HT-29 (cell line): ENCODE measurements around the gene RIN3. TPM values are rescaled to one million over a fixed set of nuclear protein-coding genes. Genes with fewer than 3 reads are reported as not detected.

Experiments
- DNase-seq: peaks from one replicate; pipeline ENCODE4 v3.0.0-alpha.2; 2015; ENCODE audit warnings: low spot score
- total RNA-seq: library from RNA; depleted of rRNA; stranded (reverse); fragments of >200 nt; shearing (Covaris generic); gene quantifications from 2 replicates; pipeline ENCODE4 v1.2.3, GENCODE V29; 2014

Gene RIN3
- total RNA-seq, 1 experiment from 2014 or later, result not detected

DNA sequence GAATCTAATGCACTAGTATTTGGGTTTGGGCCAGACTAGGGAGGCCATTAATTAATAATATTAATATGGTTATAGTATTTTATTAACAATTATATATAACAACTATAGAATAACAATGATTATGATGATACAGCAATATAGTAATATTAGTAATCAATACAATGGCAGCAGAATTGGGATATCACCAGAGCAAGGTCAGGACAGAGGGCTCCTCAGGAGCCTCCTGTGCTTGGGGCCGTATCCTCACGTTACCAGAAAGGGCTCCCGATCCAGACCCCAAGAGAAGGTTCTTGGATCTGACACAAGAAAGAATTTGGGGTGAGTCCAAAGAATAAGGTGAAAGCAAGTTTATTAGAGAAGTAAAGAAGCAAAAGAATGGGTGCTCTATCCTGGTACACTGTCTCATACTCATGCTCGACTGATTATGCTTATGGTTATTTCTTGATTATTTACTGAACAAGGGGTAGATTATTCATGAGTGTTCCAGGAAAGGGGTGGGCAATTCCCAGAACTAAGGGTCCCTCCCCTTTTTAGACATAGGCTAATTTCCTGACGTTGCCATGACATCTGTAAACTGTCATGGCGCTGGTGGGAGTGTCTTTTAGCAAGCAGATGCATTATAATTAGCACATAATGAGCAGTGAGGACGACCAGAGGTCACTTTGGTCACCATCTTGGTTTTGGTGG is 61.6 kb downstream of the RIN3 start:
- no peak for DNase-seq

- no peak for DNase-seq
Measured at GRCh38 chr14:92575748-92576303, 62.2 kb downstream of the RIN3 start.

DNA sequence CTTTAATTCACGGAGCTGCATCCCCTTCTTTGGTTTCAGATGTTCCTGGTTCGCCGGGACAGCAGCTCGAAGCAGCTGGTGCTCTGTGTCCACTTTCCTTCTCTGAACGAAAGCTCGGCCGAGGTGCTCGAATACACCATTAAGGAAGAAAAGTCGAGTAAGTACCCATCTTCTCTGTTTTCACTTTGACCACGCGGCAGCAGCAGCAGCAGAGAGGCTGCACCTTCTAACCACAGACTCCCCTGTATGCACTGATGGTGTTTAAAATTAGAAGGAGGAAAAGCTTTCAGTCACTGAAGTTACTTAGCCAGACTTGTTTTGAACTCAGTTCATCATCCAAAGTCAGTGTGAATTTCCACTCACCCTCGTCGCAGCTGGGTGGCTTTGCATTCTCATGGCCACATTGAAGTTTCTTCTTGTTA is 63.8 kb downstream of the RIN3 start:
- DNase-seq, result no peak

DNA sequence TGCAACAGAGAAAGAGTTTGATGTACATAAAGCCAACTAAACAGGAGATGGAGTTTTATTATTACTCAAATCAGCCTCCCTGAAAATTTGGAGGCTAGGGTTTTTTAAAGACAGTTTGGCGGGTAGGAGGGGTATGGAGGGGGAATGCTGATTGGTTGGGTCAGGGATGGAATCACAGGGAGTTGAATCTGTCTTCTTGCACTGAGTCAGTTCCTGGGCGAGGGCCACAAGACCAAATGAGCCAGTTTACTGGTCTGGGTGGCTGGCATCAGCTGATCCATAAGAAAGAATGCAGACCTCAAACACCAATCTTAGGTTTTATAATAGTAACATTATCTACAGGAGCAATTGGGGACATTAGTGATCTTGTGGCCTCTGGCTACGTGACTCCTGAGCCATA is 64.9 kb downstream of the RIN3 start:
- no peak for DNase-seq

- DNase-seq, result no peak
Measured at GRCh38 chr14:92579244-92579936, 65.8 kb downstream of the RIN3 start.

GRCh38 chr14:92581206-92581605 is 67.6 kb downstream of the RIN3 start:
- DNase-seq, result no peak

DNA sequence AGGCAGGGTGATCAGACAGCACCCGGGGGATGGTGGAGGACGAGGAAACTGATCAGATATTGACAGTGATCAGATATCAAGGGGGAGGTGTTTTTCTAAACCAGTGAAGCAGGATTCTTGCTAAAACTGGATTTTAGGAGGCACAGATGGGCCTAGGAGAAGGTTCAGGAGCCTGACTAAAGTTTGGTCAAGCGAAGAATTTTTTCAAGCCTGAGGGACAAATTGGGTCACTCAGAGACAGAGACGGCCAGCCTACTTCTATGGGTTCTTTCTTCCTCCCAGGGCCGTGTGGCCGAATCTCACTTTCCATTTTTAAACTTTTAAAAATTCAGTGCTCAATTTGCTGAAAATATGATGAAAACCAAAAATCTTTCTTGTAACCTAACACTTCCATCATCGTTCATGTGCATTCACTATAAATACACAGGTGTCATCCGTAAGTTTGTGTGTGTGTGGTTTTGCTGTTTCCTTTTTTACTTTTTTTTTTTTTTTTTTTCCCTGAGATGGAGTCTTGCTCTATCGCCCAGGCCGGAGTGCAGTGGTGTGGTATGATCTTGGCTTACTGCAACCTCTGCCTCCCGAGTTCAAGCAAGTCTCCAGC is 68.5 kb downstream of the RIN3 start:
- no peak for DNase-seq

GRCh38 chr14:92582706-92583452 is 69.3 kb downstream of the RIN3 start:
- no peak for DNase-seq

DNA sequence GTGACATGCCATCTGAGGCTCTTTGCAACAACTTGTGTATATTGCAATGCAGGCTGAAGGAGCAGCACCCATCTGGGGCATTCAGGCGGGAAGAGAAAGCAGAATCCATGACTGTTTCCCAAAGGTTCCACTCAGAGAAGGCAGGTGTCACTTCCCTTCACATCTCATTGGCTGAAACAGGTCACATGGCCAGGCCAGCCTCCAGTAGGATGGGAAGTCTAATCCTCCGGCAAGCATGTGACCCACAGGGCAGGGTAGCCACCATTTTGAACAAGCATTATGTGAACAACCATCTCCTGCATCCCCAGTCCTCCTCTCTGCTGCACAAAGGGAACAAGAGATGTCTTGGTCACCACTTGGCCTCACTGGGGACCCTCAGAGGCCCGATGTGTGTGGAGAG is 70.6 kb downstream of the RIN3 start:
- DNase-seq, result no peak

- DNase-seq, result no peak
Measured at GRCh38 chr14:92584816-92585215, 71.2 kb downstream of the RIN3 start.

- no peak for DNase-seq
Measured at GRCh38 chr14:92585981-92586937, 72.7 kb downstream of the RIN3 start.

GRCh38 chr14:92586963-92587699 is 73.5 kb downstream of the RIN3 start:
- DNase-seq, result no peak

- no peak for DNase-seq
Measured at GRCh38 chr14:92587700-92588085, 74.1 kb downstream of the RIN3 start.

- peak; percentile 46 for DNase-seq
Measured at GRCh38 chr14:92589213-92589852, 75.8 kb downstream of the RIN3 start.

DNA sequence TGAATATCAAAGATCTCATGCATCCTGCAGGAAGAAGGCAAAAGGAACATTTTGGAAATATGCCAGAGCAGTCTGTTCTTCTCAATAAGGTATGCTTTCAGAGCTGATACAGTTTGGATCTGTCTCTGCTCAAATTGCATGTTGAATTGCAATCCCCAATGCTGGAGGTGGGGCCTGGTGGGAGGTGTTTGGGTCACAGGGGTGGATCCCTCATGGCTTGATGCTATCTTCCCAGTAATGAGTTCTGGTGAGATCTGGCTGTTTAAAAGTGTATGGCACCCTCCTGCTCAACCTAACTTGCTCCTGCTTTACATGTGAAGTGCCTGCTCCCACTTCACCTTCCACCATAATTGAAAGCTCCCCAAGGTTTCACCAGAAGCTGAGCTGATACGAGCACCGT is 76.6 kb downstream of the RIN3 start:
- no peak for DNase-seq

GRCh38 chr14:92590941-92591340 is 77.4 kb downstream of the RIN3 start:
- DNase-seq, result no peak

- no peak for DNase-seq
Measured at GRCh38 chr14:92591346-92591745, 77.8 kb downstream of the RIN3 start.

DNA sequence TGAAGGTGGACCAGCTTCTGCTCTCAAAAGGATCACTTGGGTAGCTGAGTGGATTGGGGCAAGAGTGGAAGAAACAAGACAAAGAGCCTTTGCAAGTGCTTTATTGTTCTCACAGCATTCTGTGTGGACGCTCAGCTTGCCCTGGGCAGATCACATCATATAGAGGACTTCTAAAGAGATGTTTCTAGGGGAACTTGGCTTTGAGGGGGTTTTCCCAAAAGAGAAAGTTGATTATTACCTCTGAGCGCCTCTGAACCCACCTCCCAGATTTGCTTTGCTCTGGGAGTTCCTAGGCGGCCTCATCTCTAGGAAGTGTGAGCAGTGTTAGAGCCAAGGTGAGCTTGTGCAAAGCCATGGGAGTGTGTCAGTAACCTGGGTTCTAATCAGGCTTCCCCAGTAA is 81.7 kb downstream of the RIN3 start:
- no peak for DNase-seq

- DNase-seq, result no peak
Measured at GRCh38 chr14:92596331-92596907, 82.8 kb downstream of the RIN3 start.
